Kidney (tissue), 14 donors: ENCODE measurements around the gene AFAP1L2. TPM values are rescaled to one million over a fixed set of nuclear protein-coding genes. Genes with fewer than 3 reads are reported as not detected.

Source experiments
- DNase-seq, 5 donors: peaks; one replicate each; pipeline ENCODE4 v3.0.0-alpha.2; 2013 to 2020
- FAIRE-seq: peaks from 2 replicates; lab custom pipeline; 2012; peaks lifted over from hg19 to GRCh38; lab: Jason Lieb, UNC
- H3K27ac ChIP-seq, 2 donors: one replicate each; pipeline ENCODE4 v1.7.0; 2013; ENCODE audit warnings: low read depth in 2 of 2, low read length in 2 of 2, inconsistent platforms in 1 of 2
- H3K27me3 ChIP-seq: one replicate; pipeline ENCODE4 v1.7.1; 2013; ENCODE audit warnings: low read length, inconsistent platforms; ENCODE audit not compliant: control insufficient read depth, insufficient read depth
- H3K36me3 ChIP-seq, 3 donors: one replicate each; pipeline versions ENCODE4 v1.7.0 to v1.7.1; 2013; ENCODE audit warnings: low read length in 3 of 3, control low read depth in 1 of 3, inconsistent platforms in 1 of 3; ENCODE audit not compliant: insufficient read depth in 3 of 3, control insufficient read depth in 2 of 3
- H3K4me1 ChIP-seq, 3 donors: one replicate each; pipeline versions ENCODE4 v1.7.0 to v1.7.1; 2013; ENCODE audit warnings: low read length in 3 of 3, inconsistent platforms in 1 of 3, low read depth in 1 of 3; ENCODE audit not compliant: control insufficient read depth in 2 of 3, insufficient read depth in 2 of 3
- H3K4me3 ChIP-seq, 3 donors: one replicate each; pipeline versions ENCODE4 v1.7.0 to v1.8.1; 2013; ENCODE audit warnings: low read length in 3 of 3, control low read depth in 1 of 3, inconsistent platforms in 1 of 3
- H3K9ac ChIP-seq, 3 donors: one replicate each; pipeline versions ENCODE4 v1.7.0 to v1.7.1; 2013; ENCODE audit warnings: low read length in 3 of 3, control low read depth in 1 of 3, inconsistent platforms in 1 of 3
- H3K9me3 ChIP-seq, 3 donors: one replicate each; pipeline versions ENCODE4 v1.7.0 to v1.7.1; 2013; ENCODE audit warnings: low read length in 3 of 3, control low read depth in 1 of 3, inconsistent platforms in 1 of 3; ENCODE audit not compliant: control insufficient read depth in 2 of 3, insufficient read depth in 1 of 3
- intact Hi-C: fragments of 100-400 bp; cut with DNase I; formaldehyde crosslinking; loops from one replicate; pipeline ENCODE4 v1.11.1; 2022
- polyA plus RNA-seq: library from polyadenylated mRNA; stranded (reverse); fragments of 350-450 nt; fragmentation: Illumina TruSeq; extraction: RNeasy Lipid Tissue Mini Kit (QIAGEN cat#74804); gene quantifications from one replicate; pipeline ENCODE4 v1.2.3, GENCODE V29; 2014; ENCODE audit warnings: low read depth, low replicate concordance; ENCODE audit not compliant: insufficient read depth
- total RNA-seq: library from RNA; stranded (reverse); fragmentation: NEBNext Ultra II Directional; extraction: Animal tissue kit (Norgen Biotek cat#: 25700); gene quantifications from one replicate; pipeline ENCODE4 v1.2.1, GENCODE V29; 2021
- TF ChIP-seq, protein P1 (sequence below): IDR thresholded peaks from 3 replicates; pipeline ENCODE4 v1.5.1; 2012; ENCODE audit warnings: mild to moderate bottlenecking, moderate library complexity, borderline replicate concordance; ENCODE audit not compliant: insufficient read depth; ENCODE audit errors: extremely low read depth
- donor health status: control.
- donor health status: control.
- donor health status: control.
- donor health status: control.
- donor health status: control.
- donor health status: DM: yes; HTN: yes; CAD: no.
- donor health status: Normal renal cell carcinoma (clear cell type).

Gene AFAP1L2
- total and polyA plus RNA-seq, 2 donors from 2014 or later: 19.8 to 24.0 TPM

DNA sequence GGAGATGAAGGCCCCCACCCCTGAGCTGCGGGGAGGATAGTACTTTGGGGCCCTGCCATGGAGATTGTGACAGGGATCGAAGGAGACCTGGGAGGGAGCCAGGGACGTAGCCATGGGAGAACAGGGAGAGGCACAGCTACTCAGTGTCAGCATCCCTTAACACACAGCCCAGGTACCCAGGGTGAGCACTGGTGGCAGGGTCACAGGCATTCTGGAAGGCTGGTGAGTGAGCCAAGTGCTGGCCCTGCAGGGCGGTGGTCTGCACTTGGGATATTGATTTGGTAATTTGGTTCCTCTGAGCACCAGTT, 125.5 kb downstream of the AFAP1L2 start:
- TF ChIP-seq, protein P1, sequence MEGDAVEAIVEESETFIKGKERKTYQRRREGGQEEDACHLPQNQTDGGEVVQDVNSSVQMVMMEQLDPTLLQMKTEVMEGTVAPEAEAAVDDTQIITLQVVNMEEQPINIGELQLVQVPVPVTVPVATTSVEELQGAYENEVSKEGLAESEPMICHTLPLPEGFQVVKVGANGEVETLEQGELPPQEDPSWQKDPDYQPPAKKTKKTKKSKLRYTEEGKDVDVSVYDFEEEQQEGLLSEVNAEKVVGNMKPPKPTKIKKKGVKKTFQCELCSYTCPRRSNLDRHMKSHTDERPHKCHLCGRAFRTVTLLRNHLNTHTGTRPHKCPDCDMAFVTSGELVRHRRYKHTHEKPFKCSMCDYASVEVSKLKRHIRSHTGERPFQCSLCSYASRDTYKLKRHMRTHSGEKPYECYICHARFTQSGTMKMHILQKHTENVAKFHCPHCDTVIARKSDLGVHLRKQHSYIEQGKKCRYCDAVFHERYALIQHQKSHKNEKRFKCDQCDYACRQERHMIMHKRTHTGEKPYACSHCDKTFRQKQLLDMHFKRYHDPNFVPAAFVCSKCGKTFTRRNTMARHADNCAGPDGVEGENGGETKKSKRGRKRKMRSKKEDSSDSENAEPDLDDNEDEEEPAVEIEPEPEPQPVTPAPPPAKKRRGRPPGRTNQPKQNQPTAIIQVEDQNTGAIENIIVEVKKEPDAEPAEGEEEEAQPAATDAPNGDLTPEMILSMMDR: no peak
- DNase-seq (peak in 1 of 5 donors; percentile 44), FAIRE-seq (no peak)
- Histone ChIP-seq H3K9ac (no peak overlapping the region), H3K27me3 (no peaks in the 10 kb centered on the region), H3K9me3 (no peaks in the 10 kb centered on the region), H3K4me1 (no peaks in the 10 kb centered on the region), H3K27ac (no peak overlapping the region), H3K36me3 (no peaks in the 10 kb centered on the region), H3K4me3 (no peak overlapping the region)
- intact Hi-C loops: no loop called here

DNA sequence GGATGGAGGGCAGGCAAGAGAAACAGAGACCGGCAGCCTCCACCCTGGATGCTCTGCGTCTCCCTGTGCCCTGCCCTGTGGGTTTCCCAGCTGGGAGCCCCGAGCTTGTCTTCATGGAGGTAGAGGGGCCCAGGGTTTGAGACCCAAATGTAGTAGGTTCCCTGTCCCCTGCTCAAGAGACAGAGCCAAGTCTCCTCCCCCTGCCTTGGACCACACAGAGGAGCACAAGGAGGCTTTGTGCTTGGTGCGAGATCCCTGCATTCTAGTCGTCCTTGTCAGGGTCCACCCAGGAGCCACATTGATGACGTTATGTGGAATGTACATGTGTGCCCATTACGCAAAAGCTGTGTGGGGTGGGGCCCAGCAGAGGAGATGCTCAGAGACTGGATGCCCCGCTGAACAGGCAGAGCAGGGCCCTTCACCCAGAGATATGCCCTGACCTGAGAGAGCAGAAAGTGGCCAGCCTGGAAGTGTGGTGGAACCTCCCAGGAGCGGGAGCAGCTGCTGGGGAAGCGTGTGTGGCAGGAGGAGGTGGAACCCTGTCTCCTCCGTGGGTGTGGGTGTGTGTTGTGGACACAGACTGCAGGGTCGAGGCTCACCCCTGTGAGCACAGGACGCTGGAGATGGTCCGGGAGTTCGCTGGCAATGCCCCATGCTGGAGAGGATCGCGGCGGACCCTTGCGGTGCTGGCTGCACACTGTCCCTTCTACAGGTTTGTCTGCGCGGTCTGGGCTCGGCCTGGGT, 126.0 kb downstream of the AFAP1L2 start:
- Histone ChIP-seq H3K9ac (no peak overlapping the region), H3K27me3 (no peaks in the 10 kb centered on the region), H3K4me3 (no peak overlapping the region), H3K27ac (no peak overlapping the region), H3K9me3 (no peaks in the 10 kb centered on the region), H3K36me3 (no peaks in the 10 kb centered on the region), H3K4me1 (no peaks in the 10 kb centered on the region)
- TF ChIP-seq, protein P1: no peak
- DNase-seq: peak in 1 of 5 donors; percentile 61
- intact Hi-C loops: no loop called here
- no peak for FAIRE-seq

- Histone ChIP-seq H3K27me3 (no peaks in the 10 kb centered on the region), H3K27ac (no peak overlapping the region), H3K4me3 (no peak overlapping the region), H3K36me3 (no peaks in the 10 kb centered on the region), H3K9me3 (no peaks in the 10 kb centered on the region), H3K9ac (no peak overlapping the region), H3K4me1 (no peaks in the 10 kb centered on the region)
- intact Hi-C loops: no loop called here
- FAIRE-seq (no peak), DNase-seq (peak in 1 of 5 donors; percentile 43)
- TF ChIP-seq, protein P1: no peak
Measured at GRCh38 chr10:114276671-114277070, 127.6 kb downstream of the AFAP1L2 start.
